HEK293 (cell line): ENCODE measurements around the gene BLM.

Experiments
- ZEB2 ChIP-seq: fragments of 450-650 bp; formaldehyde crosslinking; IDR thresholded peaks from 2 replicates; pipeline ENCODE4 v1.5.1; 2016; ENCODE audit warnings: missing biosample characterization, missing genetic modification characterization
- ZNF292 ChIP-seq: fragments of 450-650 bp; formaldehyde crosslinking; IDR thresholded peaks from 2 replicates; pipeline ENCODE4 v1.5.1; 2016; ENCODE audit warnings: low read depth, missing biosample characterization, missing genetic modification characterization, borderline replicate concordance
- ZNF423 ChIP-seq: fragments of 450-650 bp; formaldehyde crosslinking; IDR thresholded peaks from 2 replicates; pipeline ENCODE4 v1.5.1; 2016; ENCODE audit warnings: missing biosample characterization, missing genetic modification characterization
- ZNF521 ChIP-seq: fragments of 450-650 bp; formaldehyde crosslinking; IDR thresholded peaks from 2 replicates; pipeline ENCODE4 v1.5.1; 2017; ENCODE audit warnings: missing biosample characterization, mild to moderate bottlenecking, missing genetic modification characterization
- ZNF549 ChIP-seq: fragments of 450-650 bp; IDR thresholded peaks from 2 replicates; pipeline ENCODE4 v1.5.1; 2018; ENCODE audit warnings: missing biosample characterization, missing genetic modification characterization, mild to moderate bottlenecking, inconsistent platforms, moderate library complexity
- TF ChIP-seq, protein P1 (sequence below): fragments of 450-650 bp; formaldehyde crosslinking; IDR thresholded peaks from 2 replicates; pipeline ENCODE4 v1.5.1; 2016; ENCODE audit warnings: missing biosample characterization, missing genetic modification characterization
- TF ChIP-seq, protein P2 (sequence below): fragments of 450-650 bp; formaldehyde crosslinking; IDR thresholded peaks from 2 replicates; pipeline ENCODE4 v1.5.1; 2016; ENCODE audit warnings: missing biosample characterization, missing genetic modification characterization, low read depth
- TF ChIP-seq, protein P3 (sequence below): IDR thresholded peaks from 2 replicates; pipeline ENCODE4 v1.6.1; 2011; ENCODE audit warnings: mild to moderate bottlenecking, low read depth, low read length, borderline replicate concordance
- TF ChIP-seq, protein P4 (sequence below): fragments of 450-650 bp; formaldehyde crosslinking; IDR thresholded peaks from 2 replicates; pipeline ENCODE4 v1.5.1; 2016; ENCODE audit warnings: missing biosample characterization, missing genetic modification characterization

DNA sequence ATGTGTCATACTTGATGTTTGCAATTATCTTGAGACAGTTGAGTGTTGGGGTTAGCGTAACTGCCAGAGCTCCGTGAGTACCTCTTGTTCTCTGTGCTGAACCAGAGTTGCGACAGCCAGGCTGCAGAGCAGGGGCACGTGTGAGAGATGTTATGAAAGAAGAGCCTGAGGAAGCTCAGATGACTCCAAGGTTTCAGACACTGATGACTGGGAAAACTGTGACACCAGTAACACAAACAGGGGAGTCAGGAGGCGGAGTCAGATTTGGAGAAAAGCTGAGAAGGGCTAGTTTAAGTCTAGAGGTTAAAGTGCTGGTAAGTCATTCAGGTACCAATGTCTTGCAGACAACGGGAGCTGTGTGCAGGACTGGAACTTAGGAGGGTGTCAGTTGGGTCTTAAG, 45.0 kb downstream of the BLM start:
- TF ChIP-seq ZNF423 (tag by site-specific recombination) (no peak), ZNF549 (tag by site-specific recombination) (no peak), ZNF292 (no peak), ZNF521 (tag by site-specific recombination) (no peak), ZEB2 (tag by site-specific recombination) (no peak)
- TF ChIP-seq, protein P1, sequence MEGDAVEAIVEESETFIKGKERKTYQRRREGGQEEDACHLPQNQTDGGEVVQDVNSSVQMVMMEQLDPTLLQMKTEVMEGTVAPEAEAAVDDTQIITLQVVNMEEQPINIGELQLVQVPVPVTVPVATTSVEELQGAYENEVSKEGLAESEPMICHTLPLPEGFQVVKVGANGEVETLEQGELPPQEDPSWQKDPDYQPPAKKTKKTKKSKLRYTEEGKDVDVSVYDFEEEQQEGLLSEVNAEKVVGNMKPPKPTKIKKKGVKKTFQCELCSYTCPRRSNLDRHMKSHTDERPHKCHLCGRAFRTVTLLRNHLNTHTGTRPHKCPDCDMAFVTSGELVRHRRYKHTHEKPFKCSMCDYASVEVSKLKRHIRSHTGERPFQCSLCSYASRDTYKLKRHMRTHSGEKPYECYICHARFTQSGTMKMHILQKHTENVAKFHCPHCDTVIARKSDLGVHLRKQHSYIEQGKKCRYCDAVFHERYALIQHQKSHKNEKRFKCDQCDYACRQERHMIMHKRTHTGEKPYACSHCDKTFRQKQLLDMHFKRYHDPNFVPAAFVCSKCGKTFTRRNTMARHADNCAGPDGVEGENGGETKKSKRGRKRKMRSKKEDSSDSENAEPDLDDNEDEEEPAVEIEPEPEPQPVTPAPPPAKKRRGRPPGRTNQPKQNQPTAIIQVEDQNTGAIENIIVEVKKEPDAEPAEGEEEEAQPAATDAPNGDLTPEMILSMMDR (tag by site-specific recombination) = no peak
- TF ChIP-seq, protein P2, sequence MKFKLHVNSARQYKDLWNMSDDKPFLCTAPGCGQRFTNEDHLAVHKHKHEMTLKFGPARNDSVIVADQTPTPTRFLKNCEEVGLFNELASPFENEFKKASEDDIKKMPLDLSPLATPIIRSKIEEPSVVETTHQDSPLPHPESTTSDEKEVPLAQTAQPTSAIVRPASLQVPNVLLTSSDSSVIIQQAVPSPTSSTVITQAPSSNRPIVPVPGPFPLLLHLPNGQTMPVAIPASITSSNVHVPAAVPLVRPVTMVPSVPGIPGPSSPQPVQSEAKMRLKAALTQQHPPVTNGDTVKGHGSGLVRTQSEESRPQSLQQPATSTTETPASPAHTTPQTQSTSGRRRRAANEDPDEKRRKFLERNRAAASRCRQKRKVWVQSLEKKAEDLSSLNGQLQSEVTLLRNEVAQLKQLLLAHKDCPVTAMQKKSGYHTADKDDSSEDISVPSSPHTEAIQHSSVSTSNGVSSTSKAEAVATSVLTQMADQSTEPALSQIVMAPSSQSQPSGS (tag by site-specific recombination) = no peak
- TF ChIP-seq, protein P3, sequence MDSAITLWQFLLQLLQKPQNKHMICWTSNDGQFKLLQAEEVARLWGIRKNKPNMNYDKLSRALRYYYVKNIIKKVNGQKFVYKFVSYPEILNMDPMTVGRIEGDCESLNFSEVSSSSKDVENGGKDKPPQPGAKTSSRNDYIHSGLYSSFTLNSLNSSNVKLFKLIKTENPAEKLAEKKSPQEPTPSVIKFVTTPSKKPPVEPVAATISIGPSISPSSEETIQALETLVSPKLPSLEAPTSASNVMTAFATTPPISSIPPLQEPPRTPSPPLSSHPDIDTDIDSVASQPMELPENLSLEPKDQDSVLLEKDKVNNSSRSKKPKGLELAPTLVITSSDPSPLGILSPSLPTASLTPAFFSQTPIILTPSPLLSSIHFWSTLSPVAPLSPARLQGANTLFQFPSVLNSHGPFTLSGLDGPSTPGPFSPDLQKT = no peak
- TF ChIP-seq, protein P4, sequence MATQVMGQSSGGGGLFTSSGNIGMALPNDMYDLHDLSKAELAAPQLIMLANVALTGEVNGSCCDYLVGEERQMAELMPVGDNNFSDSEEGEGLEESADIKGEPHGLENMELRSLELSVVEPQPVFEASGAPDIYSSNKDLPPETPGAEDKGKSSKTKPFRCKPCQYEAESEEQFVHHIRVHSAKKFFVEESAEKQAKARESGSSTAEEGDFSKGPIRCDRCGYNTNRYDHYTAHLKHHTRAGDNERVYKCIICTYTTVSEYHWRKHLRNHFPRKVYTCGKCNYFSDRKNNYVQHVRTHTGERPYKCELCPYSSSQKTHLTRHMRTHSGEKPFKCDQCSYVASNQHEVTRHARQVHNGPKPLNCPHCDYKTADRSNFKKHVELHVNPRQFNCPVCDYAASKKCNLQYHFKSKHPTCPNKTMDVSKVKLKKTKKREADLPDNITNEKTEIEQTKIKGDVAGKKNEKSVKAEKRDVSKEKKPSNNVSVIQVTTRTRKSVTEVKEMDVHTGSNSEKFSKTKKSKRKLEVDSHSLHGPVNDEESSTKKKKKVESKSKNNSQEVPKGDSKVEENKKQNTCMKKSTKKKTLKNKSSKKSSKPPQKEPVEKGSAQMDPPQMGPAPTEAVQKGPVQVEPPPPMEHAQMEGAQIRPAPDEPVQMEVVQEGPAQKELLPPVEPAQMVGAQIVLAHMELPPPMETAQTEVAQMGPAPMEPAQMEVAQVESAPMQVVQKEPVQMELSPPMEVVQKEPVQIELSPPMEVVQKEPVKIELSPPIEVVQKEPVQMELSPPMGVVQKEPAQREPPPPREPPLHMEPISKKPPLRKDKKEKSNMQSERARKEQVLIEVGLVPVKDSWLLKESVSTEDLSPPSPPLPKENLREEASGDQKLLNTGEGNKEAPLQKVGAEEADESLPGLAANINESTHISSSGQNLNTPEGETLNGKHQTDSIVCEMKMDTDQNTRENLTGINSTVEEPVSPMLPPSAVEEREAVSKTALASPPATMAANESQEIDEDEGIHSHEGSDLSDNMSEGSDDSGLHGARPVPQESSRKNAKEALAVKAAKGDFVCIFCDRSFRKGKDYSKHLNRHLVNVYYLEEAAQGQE = no peak
